ENCODE results near the gene ZNF679. TPM values are rescaled to one million over a fixed set of nuclear protein-coding genes. Genes with fewer than 3 reads are reported as not detected.
"Not testable (repeated sequence)": the region's sequence is repeated elsewhere in the genome, so short reads cannot be mapped to it uniquely, and the experiment has no call there.

ZNF679 gene
- total and polyA plus RNA-seq, 2 of the 13 experiments (the other 11 are each of a cell fraction or from before 2014, with no cell fraction given): not detected

DNA sequence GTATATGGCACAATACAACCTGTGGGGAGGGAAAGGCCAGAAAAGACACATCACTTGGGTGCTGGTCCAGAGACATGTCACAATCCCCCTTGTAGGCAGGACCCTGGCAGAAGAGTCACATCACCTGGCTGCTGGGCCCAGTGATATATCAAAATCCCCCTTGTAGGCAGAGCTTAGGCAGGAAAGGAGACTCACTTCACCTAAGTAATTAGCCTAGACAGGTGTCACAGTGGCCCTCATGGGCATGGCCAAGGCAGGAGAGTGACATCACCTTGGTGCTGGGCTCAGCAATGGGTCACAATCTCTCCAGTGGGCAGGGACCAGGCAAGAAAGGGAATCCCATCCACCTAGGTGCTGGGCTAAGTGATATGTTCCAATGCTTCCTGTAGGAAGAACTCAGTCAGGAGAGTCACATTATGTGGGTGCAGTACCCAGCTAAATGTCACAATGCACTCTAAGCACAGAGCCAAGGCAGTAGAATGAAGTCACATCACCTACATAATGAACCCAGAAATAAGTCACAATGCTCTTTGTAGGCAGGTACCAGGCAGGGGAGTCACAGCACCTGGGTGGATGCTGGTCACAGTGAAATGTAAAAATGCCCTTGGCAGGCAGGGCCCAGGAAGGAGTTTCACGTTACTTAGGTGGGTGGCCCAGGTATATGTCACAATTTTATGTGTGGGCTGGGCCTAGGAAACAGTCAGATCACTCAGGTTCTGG, 66.6 kb downstream of the ZNF679 start:
- H3K27me3 ChIP-seq (ENCODE audit: control insufficient read depth in 1 of 2, insufficient read depth in 2 of 2, low read length in 2 of 2): no peaks in the 10 kb centered on the region
- no TSS peak for BruUV-seq (replicated peaks)
- no peaks in the 10 kb centered on the region for H3K79me2 ChIP-seq (ENCODE audit: insufficient read depth, low read length)
- H3K4me2 ChIP-seq (ENCODE audit: low read depth, low read length): no peak overlapping the region
- no peak overlapping the region for H3K4me3 ChIP-seq (replicated peaks in 1 of 3; ENCODE audit: insufficient read depth in 1 of 3, low read depth in 2 of 3, low read length in 3 of 3)
- no peaks in the 10 kb centered on the region for H3K36me3 ChIP-seq (replicated peaks in 1 of 2; ENCODE audit: control insufficient read depth in 1 of 2, insufficient read depth in 2 of 2, low read length in 2 of 2)
- ChIA-PET CTCF (ENCODE audit: low intra/inter-chr PET ratio, low total read pairs) (no interaction called here), POLR2A (no interaction called here)
- H3K9me3 ChIP-seq (ENCODE audit: low read length): peaks cover 100% of the 10 kb centered on the region
- no peak overlapping the region for H3K9ac ChIP-seq (ENCODE audit: insufficient read depth, low read depth, low read length)
- DNase-seq (ENCODE audit: low spot score): no peak
- FAIRE-seq: no peak
- ATAC-seq: no peak
- TF ChIP-seq SAP130 (CRISPR knock-in tag; IDR thresholded peaks at IDR 0.05; ENCODE audit: low read depth) (no peak), PHB2 (IDR thresholded peaks at IDR 0.05; ENCODE audit: partially characterized antibody) (no peak), SMAD9 (CRISPR knock-in tag; IDR thresholded peaks at IDR 0.05) (no peak), NCOA2 (CRISPR knock-in tag; IDR thresholded peaks at IDR 0.05) (no peak), EHMT2 (IDR thresholded peaks at IDR 0.05; ENCODE audit: borderline replicate concordance, low read depth, low read length) (no peak), TCF7L2 (IDR thresholded peaks at IDR 0.05; ENCODE audit: low read depth, low read length) (no peak)
- TF ChIP-seq, protein P1, sequence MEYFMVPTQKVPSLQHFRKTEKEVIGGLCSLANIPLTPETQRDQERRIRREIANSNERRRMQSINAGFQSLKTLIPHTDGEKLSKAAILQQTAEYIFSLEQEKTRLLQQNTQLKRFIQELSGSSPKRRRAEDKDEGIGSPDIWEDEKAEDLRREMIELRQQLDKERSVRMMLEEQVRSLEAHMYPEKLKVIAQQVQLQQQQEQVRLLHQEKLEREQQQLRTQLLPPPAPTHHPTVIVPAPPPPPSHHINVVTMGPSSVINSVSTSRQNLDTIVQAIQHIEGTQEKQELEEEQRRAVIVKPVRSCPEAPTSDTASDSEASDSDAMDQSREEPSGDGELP (IDR thresholded peaks at IDR 0.05; ENCODE audit: borderline replicate concordance, low read depth): no peak
- no peaks in the 10 kb centered on the region for H4K20me1 ChIP-seq (ENCODE audit: insufficient read depth, low read length)
- intact Hi-C loops (cut with micrococcal nuclease; ENCODE audit: unreplicated experiment) (no loop called here), in situ Hi-C loops (cut with HindIII; ENCODE audit: extremely low pct_ligation_motif_present, low pct_unique_long_range_greater_than_20kb) (no loop called here)
- H2AFZ ChIP-seq (ENCODE audit: low read length): no peak overlapping the region
- no peaks in the 10 kb centered on the region for H3K4me1 ChIP-seq (ENCODE audit: insufficient read depth, low read length)
- no peak overlapping the region for H3K27ac ChIP-seq (ENCODE audit: extremely low read length, insufficient read depth, low read length)
- WGBS (ENCODE audit: low lambda C conversion rate): no CpG with 5 or more reads among the region's 1 CpG

DNA sequence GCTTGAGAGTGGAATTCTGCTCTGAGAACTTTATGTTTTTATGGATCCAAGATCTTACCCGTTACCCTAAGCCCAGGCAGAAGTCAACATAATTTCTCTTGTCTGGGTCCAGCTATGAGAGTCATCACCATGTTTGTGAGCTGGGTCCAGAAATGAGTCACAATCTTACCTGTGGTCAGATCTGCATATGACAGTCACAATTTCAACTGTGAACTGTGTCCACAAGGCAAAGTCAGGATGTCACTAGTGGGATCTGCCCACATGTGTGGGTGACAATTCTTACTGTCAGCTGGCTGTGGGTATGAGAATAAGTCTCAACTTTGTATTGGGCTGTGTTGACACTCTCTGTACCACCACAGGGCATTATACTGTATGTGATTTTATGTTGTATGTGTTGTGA, 69.1 kb downstream of the ZNF679 start:
- BruUV-seq (replicated peaks); H3K4me1 ChIP-seq (ENCODE audit: insufficient read depth, low read length); H2AFZ ChIP-seq (ENCODE audit: low read length); ATAC-seq; in situ Hi-C loops (cut with HindIII; ENCODE audit: extremely low pct_ligation_motif_present, low pct_unique_long_range_greater_than_20kb); H3K4me3 ChIP-seq (replicated peaks in 1 of 3; ENCODE audit: insufficient read depth in 1 of 3, low read depth in 2 of 3, low read length in 3 of 3); H3K4me2 ChIP-seq (ENCODE audit: low read depth, low read length); H3K27me3 ChIP-seq (ENCODE audit: control insufficient read depth in 1 of 2, insufficient read depth in 2 of 2, low read length in 2 of 2); H4K20me1 ChIP-seq (ENCODE audit: insufficient read depth, low read length); H3K36me3 ChIP-seq (replicated peaks in 1 of 2; ENCODE audit: control insufficient read depth in 1 of 2, insufficient read depth in 2 of 2, low read length in 2 of 2); POLR2A ChIA-PET; H3K79me2 ChIP-seq (ENCODE audit: insufficient read depth, low read length); CTCF ChIA-PET (ENCODE audit: low intra/inter-chr PET ratio, low total read pairs); H3K9ac ChIP-seq (ENCODE audit: insufficient read depth, low read depth, low read length); H3K27ac ChIP-seq (ENCODE audit: extremely low read length, insufficient read depth, low read length); DNase-seq (ENCODE audit: low spot score); FAIRE-seq; intact Hi-C loops (cut with micrococcal nuclease; ENCODE audit: unreplicated experiment): not testable (repeated sequence)
- H3K9me3 ChIP-seq (ENCODE audit: low read length): peaks cover 100% of the 10 kb centered on the region
- WGBS (ENCODE audit: low lambda C conversion rate): 6% methylated on average over 1 of the region's 1 CpG
